ENCODE results near the gene DNAJC9.

The DNAJC9 gene

GRCh38 chr10:73252445-73253224, 5.6 kb upstream of the DNAJC9 start, which contains the start of gene MRPS16 (continued):
- TF ChIP-seq ZNF148 (tag by site-specific recombination; IDR thresholded peaks at IDR 0.05; ENCODE audit: borderline replicate concordance), result no peak
- TF ChIP-seq ZNF473 (tag by site-specific recombination; IDR thresholded peaks at IDR 0.05), result no peak
- no peak for TF ChIP-seq HOXD13 (CRISPR knock-in tag; IDR thresholded peaks at IDR 0.05; ENCODE audit: borderline replicate concordance)
- no peak for TF ChIP-seq REPIN1 (tag by site-specific recombination; IDR thresholded peaks at IDR 0.05; ENCODE audit: low read depth)
- no peak for TF ChIP-seq ZNF561 (tag by site-specific recombination; IDR thresholded peaks at IDR 0.05; ENCODE audit: borderline replicate concordance)
- no peak for TF ChIP-seq ZFP41 (tag by site-specific recombination; IDR thresholded peaks at IDR 0.05; ENCODE audit: borderline replicate concordance)
- peak; percentile 99 for TF ChIP-seq ZNF76 (tag by site-specific recombination; IDR thresholded peaks at IDR 0.05; ENCODE audit: borderline replicate concordance, low read depth)
- TF ChIP-seq ZNF221 (tag by site-specific recombination; IDR thresholded peaks at IDR 0.05; ENCODE audit: borderline replicate concordance), result no peak
- peak; percentile 84 for TF ChIP-seq ZNF639 (tag by site-specific recombination; IDR thresholded peaks at IDR 0.05)
- TF ChIP-seq ZNF747 (tag by site-specific recombination; IDR thresholded peaks at IDR 0.05), result no peak
- TF ChIP-seq SP2 (tag by site-specific recombination; IDR thresholded peaks at IDR 0.05), result peak; percentile 97
- no peak for TF ChIP-seq ZNF280C (tag by site-specific recombination; IDR thresholded peaks at IDR 0.05)
- TF ChIP-seq ZNF843 (tag by site-specific recombination; IDR thresholded peaks at IDR 0.05), result peak; percentile 45; the same call in 1 of the 2 replicates
- TF ChIP-seq SALL2 (tag by site-specific recombination; IDR thresholded peaks at IDR 0.05; ENCODE audit: borderline replicate concordance), result no peak
- no peak for TF ChIP-seq ZNF626 (tag by site-specific recombination; IDR thresholded peaks at IDR 0.05)
- TF ChIP-seq ZNF10 (tag by site-specific recombination; IDR thresholded peaks at IDR 0.05), result no peak
- no peak for TF ChIP-seq ZBTB21 (tag by site-specific recombination; IDR thresholded peaks at IDR 0.05)
- TF ChIP-seq KLF10 (tag by site-specific recombination; IDR thresholded peaks at IDR 0.05), result peak; percentile 61
- TF ChIP-seq ZNF692 (tag by site-specific recombination; IDR thresholded peaks at IDR 0.05), result no peak; the same call in 1 of the 2 replicates
- TF ChIP-seq ZNF398 (tag by site-specific recombination; IDR thresholded peaks at IDR 0.05), result no peak
- TF ChIP-seq ZNF155 (tag by site-specific recombination; IDR thresholded peaks at IDR 0.05), result no peak
- peak; percentile 60 for TF ChIP-seq ZBTB26 (tag by site-specific recombination; optimal IDR thresholded peaks at IDR 0.05)
- TF ChIP-seq EGR2 (tag by site-specific recombination; IDR thresholded peaks at IDR 0.05; ENCODE audit: low read depth), result no peak
- no peak for TF ChIP-seq BCL11A (tag by site-specific recombination; IDR thresholded peaks at IDR 0.05; ENCODE audit: low read depth)
- no peak for TF ChIP-seq SCRT1 (tag by site-specific recombination; IDR thresholded peaks at IDR 0.05; ENCODE audit: borderline replicate concordance)
- no peak for TF ChIP-seq ZNF23 (tag by site-specific recombination; IDR thresholded peaks at IDR 0.05; ENCODE audit: borderline replicate concordance)
- no peak for TF ChIP-seq RBAK (tag by site-specific recombination; IDR thresholded peaks at IDR 0.05)
- TF ChIP-seq ZNF645 (tag by site-specific recombination; IDR thresholded peaks at IDR 0.05), result no peak
